Activated CD8-positive, alpha-beta memory T cell treated with anti-CD3 and anti-CD28 coated beads, Interleukin-2, amount 50 U/mL, for 1 hour (primary cell): Measurements from ENCODE around the gene ADA.
A peak's percentile ranks its signal among the peaks of the same experiment; 100 is the strongest.

Source experiments
- DNase-seq: peaks from one replicate; pipeline ENCODE4 v3.0.0-alpha.2; 2020; ENCODE audit errors: extremely low read depth

The ADA gene

GRCh38 chr20:44624152-44624551 lies 27.3 kb downstream of the ADA start:
- no peak for DNase-seq

- no peak for DNase-seq
Measured at GRCh38 chr20:44622501-44623270, 28.8 kb downstream of the ADA start.

- no peak for DNase-seq
Measured at GRCh38 chr20:44621939-44622338, 29.6 kb downstream of the ADA start.

GRCh38 chr20:44621325-44621724 lies 30.2 kb downstream of the ADA start:
- DNase-seq: no peak

GRCh38 chr20:44620030-44620429 lies 31.5 kb downstream of the ADA start:
- no peak for DNase-seq

GRCh38 chr20:44619294-44619693 lies 32.2 kb downstream of the ADA start:
- no peak for DNase-seq

GRCh38 chr20:44618318-44618731 lies 33.2 kb downstream of the ADA start:
- no peak for DNase-seq

- DNase-seq: no peak
Measured at GRCh38 chr20:44616604-44616964, 34.9 kb downstream of the ADA start.

GRCh38 chr20:44615876-44616603 lies 35.5 kb downstream of the ADA start:
- DNase-seq: no peak

- DNase-seq: no peak
Measured at GRCh38 chr20:44615169-44615791, 36.2 kb downstream of the ADA start.

GRCh38 chr20:44614525-44614924 lies 37.0 kb downstream of the ADA start:
- DNase-seq: no peak

- no peak for DNase-seq
Measured at GRCh38 chr20:44613575-44613974, 37.9 kb downstream of the ADA start.

GRCh38 chr20:44610313-44610962 lies 41.1 kb downstream of the ADA start:
- DNase-seq: no peak

GRCh38 chr20:44609516-44610312 lies 41.8 kb downstream of the ADA start:
- DNase-seq: peak; percentile 65

GRCh38 chr20:44609006-44609515 lies 42.4 kb downstream of the ADA start:
- DNase-seq: no peak

- DNase-seq: no peak
Measured at GRCh38 chr20:44606725-44607441, 44.6 kb downstream of the ADA start.

GRCh38 chr20:44603327-44603726 lies 48.2 kb downstream of the ADA start:
- no peak for DNase-seq

GRCh38 chr20:44601801-44602204 lies 49.7 kb downstream of the ADA start:
- no peak for DNase-seq

- DNase-seq: no peak
Measured at GRCh38 chr20:44601236-44601671, 50.2 kb downstream of the ADA start.

GRCh38 chr20:44600758-44601201 lies 50.7 kb downstream of the ADA start:
- no peak for DNase-seq

GRCh38 chr20:44600301-44600700 lies 51.2 kb downstream of the ADA start:
- DNase-seq: no peak
